Measurements from ENCODE around the gene PLA2G15.

Gene PLA2G15

GRCh38 chr16:68255712-68256111 is 10.5 kb downstream of the PLA2G15 start:
- DNase-seq = no peak

- DNase-seq = no peak
Measured at GRCh38 chr16:68257251-68257905, 12.2 kb downstream of the PLA2G15 start.

GRCh38 chr16:68257906-68258800 is 13.0 kb downstream of the PLA2G15 start:
- DNase-seq = no peak

- no peak for DNase-seq
Measured at GRCh38 chr16:68259007-68259825, 14.0 kb downstream of the PLA2G15 start.

- no peak for DNase-seq
Measured at GRCh38 chr16:68263559-68264127, 18.5 kb downstream of the PLA2G15 start.

GRCh38 chr16:68264128-68265077 is 19.2 kb downstream of the PLA2G15 start, which contains the start of gene SLC7A6:
TSS of gene SLC7A6 (plus strand) at chr16:68264526. CDS start at chr16:68274727, 10,201 bp downstream.
- DNase-seq = peak; percentile 91

GRCh38 chr16:68265078-68265920 is 20.1 kb downstream of the PLA2G15 start:
- peak; percentile 65 for DNase-seq

- no peak for DNase-seq
Measured at GRCh38 chr16:68267612-68268405, 22.6 kb downstream of the PLA2G15 start.

- no peak for DNase-seq
Measured at GRCh38 chr16:68269793-68270192, 24.6 kb downstream of the PLA2G15 start.

- no peak for DNase-seq
Measured at GRCh38 chr16:68270353-68270752, 25.2 kb downstream of the PLA2G15 start.

GRCh38 chr16:68272507-68273209 is 27.5 kb downstream of the PLA2G15 start:
- no peak for DNase-seq

GRCh38 chr16:68273459-68273858 is 28.3 kb downstream of the PLA2G15 start:
- DNase-seq = no peak

GRCh38 chr16:68273896-68274295 is 28.7 kb downstream of the PLA2G15 start:
- DNase-seq = no peak

- no peak for DNase-seq
Measured at GRCh38 chr16:68274441-68274840, 29.3 kb downstream of the PLA2G15 start.

- DNase-seq = peak; percentile 68
Measured at GRCh38 chr16:68275611-68276191, 30.5 kb downstream of the PLA2G15 start.

- no peak for DNase-seq
Measured at GRCh38 chr16:68276223-68276622, 31.1 kb downstream of the PLA2G15 start.

- DNase-seq = no peak
Measured at GRCh38 chr16:68279726-68280558, 34.8 kb downstream of the PLA2G15 start.

All from activated CD4-positive, alpha-beta T cell treated with anti-CD3 and anti-CD28 coated beads, Interleukin-2, Interleukin-6, amounts not matched to agents 100 ng/mL and 50 ng/mL, durations not matched to agents 16 hours and 8 hours (primary cell).